ENCODE measurements around the gene AANAT. TPM values are rescaled to one million over a fixed set of nuclear protein-coding genes. Genes with fewer than 3 reads are reported as not detected.

Gene AANAT
- total RNA-seq, 4 donors from 2014 or later, result not detected

DNA sequence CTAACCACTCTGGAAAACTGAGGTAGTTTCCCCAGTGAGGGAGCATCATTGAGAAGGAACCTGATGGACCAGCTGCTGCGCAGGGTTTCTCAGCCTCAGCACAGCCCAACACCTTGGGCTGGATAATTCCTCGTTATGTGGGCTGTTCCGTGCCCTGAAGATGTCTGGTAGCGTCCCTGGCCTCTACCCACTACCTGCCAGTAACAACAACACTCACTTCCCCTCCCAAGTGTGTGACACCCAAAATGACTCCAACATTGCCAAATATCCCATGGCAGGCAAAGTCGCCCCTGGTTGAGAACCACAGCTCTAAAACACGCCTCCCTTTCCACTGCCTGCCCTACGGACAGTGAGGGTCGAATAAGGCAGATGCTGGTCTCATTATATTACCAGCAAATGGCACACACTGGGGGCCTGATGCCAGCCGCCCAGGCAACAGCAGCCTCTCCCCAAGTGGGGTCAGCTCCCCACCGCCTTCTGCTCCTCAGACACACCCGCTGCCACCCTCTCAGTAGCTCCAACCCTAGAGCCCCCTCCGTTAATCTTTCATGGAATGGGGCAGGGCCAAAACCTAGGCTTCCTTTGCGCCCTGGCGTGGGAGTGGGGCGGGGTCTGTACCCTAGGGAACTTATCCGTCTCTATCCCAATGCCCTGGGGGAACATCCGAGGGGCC, 32.8 kb downstream of the AANAT start:
- Histone ChIP-seq H3K9me3 (no peaks in the 10 kb centered on the region), H3K4me3 (peak overlapping the region; percentile 38 to 70), H3K36me3 (no peaks in the 10 kb centered on the region), H3K27ac (peak overlapping the region in 3 of 4 donors; percentile 82 to 88 (median 82)), H3K4me1 (peaks cover 0 to 51% (median 31%) of the 10 kb centered on the region in 3 donors), H3K27me3 (peaks cover 6% of the 10 kb centered on the region)
- no peak for TF ChIP-seq CTCF (IDR thresholded peaks at IDR 0.05)
- ATAC-seq, result no peak
- WGBS, 2 donors (ENCODE audit: low coverage in 1 of 2), result 100% methylated on average over 1 to 2 of the region's 17 CpGs

DNA sequence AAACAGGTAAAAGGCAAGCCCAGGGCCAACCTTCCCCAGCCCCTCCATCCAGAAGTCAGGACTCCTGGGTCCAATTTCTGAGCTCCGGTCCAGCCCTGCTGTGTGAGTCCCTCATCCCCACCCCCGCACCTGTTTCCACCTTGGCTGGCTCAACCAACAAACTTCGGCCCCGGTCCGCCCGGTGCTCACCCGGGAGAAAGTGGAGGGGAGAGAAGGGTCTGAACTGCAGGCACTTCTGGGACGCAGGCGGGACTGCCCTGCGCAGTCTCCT, 33.3 kb downstream of the AANAT start:
- Histone ChIP-seq H3K36me3 (no peaks in the 10 kb centered on the region), H3K27me3 (peaks cover 11% of the 10 kb centered on the region), H3K4me3 (peak overlapping the region; percentile 38 to 70), H3K9me3 (no peaks in the 10 kb centered on the region), H3K4me1 (peaks cover 0 to 51% (median 31%) of the 10 kb centered on the region in 3 donors), H3K27ac (peak overlapping the region in 3 of 4 donors; percentile 82 to 88 (median 82))
- TF ChIP-seq CTCF (IDR thresholded peaks at IDR 0.05), result no peak
- no peak for TF ChIP-seq POLR2A (IDR thresholded peaks at IDR 0.05)
- TF ChIP-seq POLR2AphosphoS5 (IDR thresholded peaks at IDR 0.05), result no peak
- no peak for TF ChIP-seq EP300 (IDR thresholded peaks at IDR 0.05)
- WGBS, 2 donors (ENCODE audit: low coverage in 1 of 2), result no CpG with 5 or more reads among the region's 10 CpGs
- no peak for ATAC-seq

- Histone ChIP-seq H3K27me3 (peaks cover 11% of the 10 kb centered on the region), H3K36me3 (no peaks in the 10 kb centered on the region), H3K4me3 (peak within 1 kb of the TSS; percentile 38 to 70), H3K27ac (peak within 1 kb of the TSS in 3 of 4 donors; percentile 82 to 88 (median 82)), H3K4me1 (peaks cover 0 to 52% (median 31%) of the 10 kb centered on the region in 3 donors), H3K9me3 (no peaks in the 10 kb centered on the region)
- TF ChIP-seq POLR2AphosphoS5 (IDR thresholded peaks at IDR 0.05) (peak; percentile 17), CTCF (IDR thresholded peaks at IDR 0.05) (peak in 1 of 4 experiments; percentile 18), EP300 (IDR thresholded peaks at IDR 0.05) (no peak), POLR2A (IDR thresholded peaks at IDR 0.05) (peak; percentile 69 to 75)
- WGBS, 2 donors (ENCODE audit: low coverage in 1 of 2), result 8 to 9% methylated on average over 4 to 8 of the region's 72 CpGs
- peak; percentile 91 for ATAC-seq
Measured at GRCh38 chr17:76501018-76501826, 33.8 kb downstream of the AANAT start, which contains the start of gene RHBDF2. TSS of gene RHBDF2 (minus strand) at chr17:76501423. CDS start at chr17:76481524, 19,899 bp downstream.

DNA sequence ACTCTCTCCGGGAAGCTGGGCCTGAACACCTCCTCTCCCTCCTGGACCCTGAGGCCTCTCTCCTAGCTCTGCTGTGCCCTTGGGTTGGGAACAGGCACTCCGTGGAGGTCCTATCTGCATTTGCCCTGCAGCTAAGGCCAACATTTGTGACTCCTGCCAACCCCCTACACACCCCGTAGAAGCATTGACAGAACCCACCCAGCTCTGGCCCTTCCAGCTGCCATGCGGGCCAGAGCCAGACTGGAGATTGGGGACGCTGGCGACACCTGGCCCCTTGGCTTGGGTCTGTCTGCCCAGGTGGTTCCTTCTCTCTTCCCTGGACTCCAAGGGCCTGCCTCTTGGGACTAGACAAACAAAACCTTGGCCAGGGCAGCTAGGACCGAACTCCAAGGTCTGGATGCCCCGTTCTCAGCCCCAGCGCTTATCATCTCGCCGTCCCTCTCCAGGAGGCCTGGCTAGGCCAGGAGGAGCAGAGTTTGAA, 34.5 kb downstream of the AANAT start:
- H3K27me3 ChIP-seq, result peaks cover 16% of the 10 kb centered on the region
- no peak for TF ChIP-seq CTCF (IDR thresholded peaks at IDR 0.05)
- no peak for TF ChIP-seq POLR2AphosphoS5 (IDR thresholded peaks at IDR 0.05)
- TF ChIP-seq POLR2A (IDR thresholded peaks at IDR 0.05), result no peak
- TF ChIP-seq EP300 (IDR thresholded peaks at IDR 0.05), result no peak
- H3K36me3 ChIP-seq, result no peaks in the 10 kb centered on the region
- 67% methylated on average over 1 of the region's 11 CpGs; no CpG with 5 or more reads in 1 of the 2 donors for WGBS, 2 donors (ENCODE audit: low coverage in 1 of 2)
- H3K9me3 ChIP-seq, result no peaks in the 10 kb centered on the region
- peaks cover 0 to 57% (median 34%) of the 10 kb centered on the region in 3 donors for H3K4me1 ChIP-seq
- no peak for ATAC-seq
- peak overlapping the region in 3 of 4 donors; percentile 53 to 88 (median 82) for H3K27ac ChIP-seq
- H3K4me3 ChIP-seq, result peak overlapping the region; percentile 38 to 70

Measured in gastroesophageal sphincter (tissue), 4 donors.